H9 (cell line): ENCODE data around the gene PARD3. TPM values are rescaled to one million over a fixed set of nuclear protein-coding genes. Genes with fewer than 3 reads are reported as not detected.
A peak's percentile ranks its signal among the peaks of the same experiment; 100 is the strongest.

Experiments used
- DNase-seq: peaks from one replicate; pipeline ENCODE4 v3.0.0-alpha.2; 2017
- H2AFZ ChIP-seq: one replicate; pipeline ENCODE4 v1.6.1; 2013; ENCODE audit warnings: mild to moderate bottlenecking, low read length, control low read depth, moderate library complexity
- H2AK5ac ChIP-seq: 2 replicates; pipeline ENCODE4 v1.6.1; 2013; ENCODE audit warnings: low read length, control low read depth, mixed read lengths; ENCODE audit not compliant: insufficient read length
- H2BK120ac ChIP-seq: one replicate; pipeline ENCODE4 v1.6.1; 2013; ENCODE audit warnings: low read depth, mild to moderate bottlenecking, low read length, control low read depth, inconsistent platforms; ENCODE audit not compliant: poor library complexity, severe bottlenecking
- H2BK12ac ChIP-seq: 2 replicates; pipeline ENCODE4 v1.6.1; 2013; ENCODE audit warnings: low read length, control low read depth, mixed read lengths, low read depth; ENCODE audit not compliant: insufficient read length
- H2BK15ac ChIP-seq: 2 replicates; pipeline ENCODE4 v1.6.1; 2013; ENCODE audit warnings: low read depth, low read length, control low read depth
- H2BK20ac ChIP-seq: one replicate; pipeline ENCODE4 v1.6.1; 2013; ENCODE audit warnings: low read depth, mild to moderate bottlenecking, low read length, control low read depth, inconsistent platforms; ENCODE audit not compliant: poor library complexity, severe bottlenecking
- H2BK5ac ChIP-seq: 2 replicates; pipeline ENCODE4 v1.6.1; 2013; ENCODE audit warnings: low read length, control low read depth, mixed read lengths; ENCODE audit not compliant: insufficient read length
- H3K14ac ChIP-seq: 2 replicates; pipeline ENCODE4 v1.6.1; 2013; ENCODE audit warnings: low read length, control low read depth; ENCODE audit not compliant: insufficient read depth
- H3K18ac ChIP-seq: 2 replicates; pipeline ENCODE4 v1.6.1; 2013; ENCODE audit warnings: low read depth, mild to moderate bottlenecking, mixed read lengths, low read length, control low read depth; ENCODE audit not compliant: insufficient read length
- H3K23ac ChIP-seq: 2 replicates; pipeline ENCODE4 v1.6.1; 2013; ENCODE audit warnings: low read length, control low read depth, mixed read lengths, low read depth; ENCODE audit not compliant: insufficient read length
- H3K23me2 ChIP-seq: 2 replicates; pipeline ENCODE4 v1.6.1; 2013; ENCODE audit warnings: low read depth, mild to moderate bottlenecking, mixed read lengths, low read length, control low read depth; ENCODE audit not compliant: insufficient read length, poor library complexity, severe bottlenecking
- H3K27ac ChIP-seq: 2 replicates; pipeline ENCODE4 v1.5.1; 2013; ENCODE audit warnings: low read length, control low read depth, mixed read lengths, low read depth; ENCODE audit not compliant: insufficient read length
- H3K27me3 ChIP-seq: 2 replicates; pipeline ENCODE4 v1.6.1; 2013; ENCODE audit warnings: low read length, control low read depth, inconsistent platforms; ENCODE audit not compliant: insufficient read depth
- H3K4ac ChIP-seq: 2 replicates; pipeline ENCODE4 v1.6.1; 2013; ENCODE audit warnings: low read depth, mild to moderate bottlenecking, control low read depth, inconsistent platforms, low read length, moderate library complexity
- H3K4me1 ChIP-seq: 2 replicates; pipeline ENCODE4 v1.6.1; 2013; ENCODE audit warnings: low read length, control low read depth, inconsistent platforms; ENCODE audit not compliant: insufficient read depth
- H3K4me2 ChIP-seq: 2 replicates; pipeline ENCODE4 v1.6.1; 2013; ENCODE audit warnings: low read length, control low read depth, mixed read lengths; ENCODE audit not compliant: insufficient read length, insufficient read depth
- H3K56ac ChIP-seq: 2 replicates; pipeline ENCODE4 v1.6.1; 2013; ENCODE audit warnings: low read depth, mild to moderate bottlenecking, mixed read lengths, low read length, control low read depth; ENCODE audit not compliant: insufficient read length
- H3K79me1 ChIP-seq: 2 replicates; pipeline ENCODE4 v1.6.1; 2013; ENCODE audit warnings: low read depth, mild to moderate bottlenecking, moderate library complexity, low read length, control low read depth, inconsistent platforms; ENCODE audit not compliant: insufficient read depth, poor library complexity, severe bottlenecking
- H3K79me2 ChIP-seq: 2 replicates; pipeline ENCODE4 v1.6.1; 2013; ENCODE audit warnings: low read length, control low read depth, inconsistent platforms; ENCODE audit not compliant: insufficient read depth
- H3K9ac ChIP-seq: 2 replicates; pipeline ENCODE4 v1.6.1; 2013; ENCODE audit warnings: low read length, control low read depth, mixed read lengths; ENCODE audit not compliant: insufficient read length; ENCODE audit errors: extremely low read depth
- H3K9me3 ChIP-seq: one replicate; pipeline ENCODE4 v1.6.1; 2013; ENCODE audit warnings: low read depth, low read length, inconsistent platforms; ENCODE audit not compliant: control insufficient read depth
- H3T11ph ChIP-seq: one replicate; pipeline ENCODE4 v1.6.1; 2013; ENCODE audit warnings: mild to moderate bottlenecking, low read length, control low read depth, inconsistent platforms
- H4K20me1 ChIP-seq: one replicate; pipeline ENCODE4 v1.6.1; 2013; ENCODE audit not compliant: control insufficient read depth, insufficient read length, insufficient read depth
- H4K5ac ChIP-seq: 2 replicates; pipeline ENCODE4 v1.6.1; 2013; ENCODE audit warnings: low read depth, mild to moderate bottlenecking, mixed read lengths, low read length, control low read depth; ENCODE audit not compliant: insufficient read length
- H4K8ac ChIP-seq: replicated peaks from 2 replicates; pipeline ENCODE4 v1.6.1; 2013; ENCODE audit warnings: low read length, control low read depth, mixed read lengths, low read depth; ENCODE audit not compliant: insufficient read length
- H4K91ac ChIP-seq: 2 replicates; pipeline ENCODE4 v1.6.1; 2013; ENCODE audit warnings: low read depth, mild to moderate bottlenecking, moderate library complexity, mixed read lengths, low read length, control low read depth; ENCODE audit not compliant: insufficient read length
- H3K27ac Mint-ChIP-seq, 3 experiments: 2 replicates in 2 of 3; 3 replicates in 1 of 3; pipeline ENCODE4 v1.8.0; 2020 to 2021; ENCODE audit warnings: mixed read lengths in 3 of 3, mild to moderate bottlenecking in 1 of 3, moderate library complexity in 1 of 3
- H3K27me3 Mint-ChIP-seq: 2 replicates; pipeline ENCODE4 v1.8.0; 2021; ENCODE audit warnings: low read depth, mild to moderate bottlenecking, moderate library complexity, mixed read lengths
- H3K36me3 Mint-ChIP-seq, 3 experiments: 2 replicates in 2 of 3; 3 replicates in 1 of 3; pipeline ENCODE4 v1.8.0; 2020 to 2021; ENCODE audit warnings: low read depth in 3 of 3, mixed read lengths in 3 of 3; ENCODE audit not compliant: insufficient read depth in 1 of 3
- H3K4me1 Mint-ChIP-seq, 2 experiments: 2 replicates each; pipeline ENCODE4 v1.8.0; 2020; ENCODE audit warnings: mixed read lengths in 2 of 2
- H3K4me3 Mint-ChIP-seq, 2 experiments: 2 replicates in 1 of 2; 3 replicates in 1 of 2; pipeline ENCODE4 v1.8.0; 2020 to 2021; ENCODE audit warnings: mild to moderate bottlenecking in 2 of 2, mixed read lengths in 2 of 2, moderate library complexity in 1 of 2
- H3K9me3 Mint-ChIP-seq, 2 experiments: 2 replicates in 1 of 2; 3 replicates in 1 of 2; pipeline ENCODE4 v1.8.0; 2020; ENCODE audit warnings: mild to moderate bottlenecking in 2 of 2, mixed read lengths in 2 of 2, moderate library complexity in 1 of 2
- WGBS: extraction: QIAGEN DNeasy Blood & Tissue Kit; methylation state at CpG from one replicate; pipeline ENCODE4 v1.1.7; 2013; ENCODE audit warnings: missing lambda C conversion rate, low lambda C conversion rate, mixed read lengths; ENCODE audit not compliant: insufficient read length; ENCODE audit errors: extremely low coverage; 5-methylcytosine and 5-hydroxymethylcytosine counted together
- total RNA-seq: library from RNA; stranded (reverse); gene quantifications from 2 replicates; pipeline ENCODE4 v1.2.1, GENCODE V29; 2021
- TF ChIP-seq, protein P1 (sequence below): fragments of 200-600 bp; sonication (generic); conservative IDR thresholded peaks from 3 replicates; pipeline ENCODE4 v1.8.0; 2021; ENCODE audit warnings: antibody characterized with exemption, mild to moderate bottlenecking

PARD3 gene
- total RNA-seq, 1 experiment from 2014 or later, result 44.7 TPM

DNA sequence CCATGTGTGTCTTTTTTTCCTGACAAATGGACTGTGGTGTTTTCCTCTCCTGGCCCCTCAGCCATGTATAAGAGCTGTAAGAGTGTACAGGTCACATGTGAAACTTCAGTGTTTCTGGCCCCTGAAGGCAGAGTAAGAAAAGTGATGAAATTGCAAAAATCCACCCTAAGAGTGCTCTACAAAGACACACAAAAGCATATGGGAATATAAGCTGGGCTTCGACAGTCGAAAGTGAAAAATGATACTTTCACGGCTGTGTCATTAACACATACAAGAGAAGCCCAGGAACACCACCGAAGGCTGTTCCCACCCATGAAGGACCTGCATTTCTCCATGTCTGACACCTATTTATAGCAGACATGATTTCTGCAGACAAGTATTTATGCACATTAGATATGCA, 192.2 kb downstream of the PARD3 start:
- Histone ChIP-seq H4K8ac (no peak overlapping the region), H3K79me2 (peaks cover 4% of the 10 kb centered on the region; the same call in 1 of the 2 replicates), H4K20me1 (no peaks in the 10 kb centered on the region), H2BK20ac (no peak overlapping the region), H3K79me1 (no peaks in the 10 kb centered on the region), H3K27me3 (no peaks in the 10 kb centered on the region), H3K23me2 (no peaks in the 10 kb centered on the region), H3K23ac (no peak overlapping the region), H3K56ac (no peak overlapping the region), H4K91ac (no peak overlapping the region), H3K4ac (no peak overlapping the region), H3K27ac (no peak overlapping the region), H3K4me1 (peaks cover 7% of the 10 kb centered on the region; the same call in 1 of the 2 replicates), H2AFZ (no peak overlapping the region), H3K9ac (no peak overlapping the region), H2BK120ac (no peak overlapping the region), H4K5ac (no peak overlapping the region), H2AK5ac (no peak overlapping the region), H3T11ph (no peak overlapping the region), H2BK12ac (no peak overlapping the region), H3K18ac (no peak overlapping the region), H3K14ac (no peak overlapping the region), H3K4me2 (no peak overlapping the region), H2BK15ac (no peak overlapping the region), H3K9me3 (no peaks in the 10 kb centered on the region), H2BK5ac (no peak overlapping the region)
- no peak for DNase-seq
- Mint-ChIP-seq H3K27me3 (no peaks in the 10 kb centered on the region), H3K4me1 (peaks cover 23 to 24% of the 10 kb centered on the region in 2 experiments), H3K9me3 (no peaks in the 10 kb centered on the region), H3K4me3 (no peak overlapping the region), H3K27ac (peak overlapping the region in 2 of 3 experiments; percentile 74 to 82; a peak in 2 of 7 replicates), H3K36me3 (no peaks in the 10 kb centered on the region)
- no CpG with 5 or more reads among the region's 4 CpGs for whole genome bisulfite sequencing
- TF ChIP-seq, protein P1, sequence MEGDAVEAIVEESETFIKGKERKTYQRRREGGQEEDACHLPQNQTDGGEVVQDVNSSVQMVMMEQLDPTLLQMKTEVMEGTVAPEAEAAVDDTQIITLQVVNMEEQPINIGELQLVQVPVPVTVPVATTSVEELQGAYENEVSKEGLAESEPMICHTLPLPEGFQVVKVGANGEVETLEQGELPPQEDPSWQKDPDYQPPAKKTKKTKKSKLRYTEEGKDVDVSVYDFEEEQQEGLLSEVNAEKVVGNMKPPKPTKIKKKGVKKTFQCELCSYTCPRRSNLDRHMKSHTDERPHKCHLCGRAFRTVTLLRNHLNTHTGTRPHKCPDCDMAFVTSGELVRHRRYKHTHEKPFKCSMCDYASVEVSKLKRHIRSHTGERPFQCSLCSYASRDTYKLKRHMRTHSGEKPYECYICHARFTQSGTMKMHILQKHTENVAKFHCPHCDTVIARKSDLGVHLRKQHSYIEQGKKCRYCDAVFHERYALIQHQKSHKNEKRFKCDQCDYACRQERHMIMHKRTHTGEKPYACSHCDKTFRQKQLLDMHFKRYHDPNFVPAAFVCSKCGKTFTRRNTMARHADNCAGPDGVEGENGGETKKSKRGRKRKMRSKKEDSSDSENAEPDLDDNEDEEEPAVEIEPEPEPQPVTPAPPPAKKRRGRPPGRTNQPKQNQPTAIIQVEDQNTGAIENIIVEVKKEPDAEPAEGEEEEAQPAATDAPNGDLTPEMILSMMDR, result no peak
